ENCODE results near the gene PDE4D.
A peak's percentile ranks its signal among the peaks of the same experiment; 100 is the strongest.
"Not testable (repeated sequence)": the region's sequence is repeated elsewhere in the genome, so short reads cannot be mapped to it uniquely, and the experiment has no call there.

Gene PDE4D

GRCh38 chr5:59765446-59765845, 128.1 kb downstream of the PDE4D start:
- in situ Hi-C loops (cut with HindIII; ENCODE audit: low sequenced_read_pairs), result no loop called here
- DNase-seq (ENCODE audit: low read depth, low spot score), result no peak
- no peak overlapping the region for H3K4me3 ChIP-seq (ENCODE audit: low read depth, low read length)
- TF ChIP-seq CTCF (IDR thresholded peaks at IDR 0.05; ENCODE audit: low read depth, low read length), result no peak

- H3K4me3 ChIP-seq (ENCODE audit: low read depth, low read length), result no peak overlapping the region
- in situ Hi-C loops (cut with HindIII; ENCODE audit: low sequenced_read_pairs), result no loop called here
- TF ChIP-seq CTCF (IDR thresholded peaks at IDR 0.05; ENCODE audit: low read depth, low read length), result no peak
- no peak for DNase-seq (ENCODE audit: low read depth, low spot score)
These were observed 129.2 kb downstream of the PDE4D start for GRCh38 chr5:59764361-59764760.

GRCh38 chr5:59763541-59763940, 130.0 kb downstream of the PDE4D start:
- no peak for TF ChIP-seq CTCF (IDR thresholded peaks at IDR 0.05; ENCODE audit: low read depth, low read length)

GRCh38 chr5:59762232-59762631, 131.3 kb downstream of the PDE4D start:
- in situ Hi-C loops (cut with HindIII; ENCODE audit: low sequenced_read_pairs); H3K4me3 ChIP-seq (ENCODE audit: low read depth, low read length); DNase-seq (ENCODE audit: low read depth, low spot score): not testable (repeated sequence)

More at GRCh38 chr5:59763541-59763940, 130.0 kb downstream of the PDE4D start:
- H3K4me3 ChIP-seq (ENCODE audit: low read depth, low read length), result no peak overlapping the region
- DNase-seq (ENCODE audit: low read depth, low spot score), result no peak
- in situ Hi-C loops (cut with HindIII; ENCODE audit: low sequenced_read_pairs), result no loop called here

- in situ Hi-C loops (cut with HindIII; ENCODE audit: low sequenced_read_pairs), result no loop called here
- no peak overlapping the region for H3K4me3 ChIP-seq (ENCODE audit: low read depth, low read length)
- DNase-seq (ENCODE audit: low read depth, low spot score), result peak; percentile 78
- TF ChIP-seq CTCF (IDR thresholded peaks at IDR 0.05; ENCODE audit: low read depth, low read length), result no peak
These were observed 132.7 kb downstream of the PDE4D start for GRCh38 chr5:59760785-59761348.

- no peak for TF ChIP-seq CTCF (IDR thresholded peaks at IDR 0.05; ENCODE audit: low read depth, low read length)
- in situ Hi-C loops (cut with HindIII; ENCODE audit: low sequenced_read_pairs), result no loop called here
- no peak overlapping the region for H3K4me3 ChIP-seq (ENCODE audit: low read depth, low read length)
- peak; percentile 56 for DNase-seq (ENCODE audit: low read depth, low spot score)
These were observed 133.8 kb downstream of the PDE4D start for GRCh38 chr5:59759600-59760351.

- in situ Hi-C loops (cut with HindIII; ENCODE audit: low sequenced_read_pairs), result no loop called here
- TF ChIP-seq CTCF (IDR thresholded peaks at IDR 0.05; ENCODE audit: low read depth, low read length), result no peak
- DNase-seq (ENCODE audit: low read depth, low spot score), result no peak
- H3K4me3 ChIP-seq (ENCODE audit: low read depth, low read length), result no peak overlapping the region
These were observed 135.0 kb downstream of the PDE4D start for GRCh38 chr5:59758566-59758965.

All from astrocyte of the spinal cord (primary cell).